IPS-18c (cell line): ENCODE data around the gene LLGL1.

ENCODE experiments used
- H3K4me3 ChIP-seq: 2 replicates; pipeline ENCODE4 v1.7.0; 2013; ENCODE audit warnings: low read depth, mild to moderate bottlenecking, low read length, moderate library complexity; ENCODE audit not compliant: insufficient read depth
- H3K9me3 ChIP-seq: one replicate; pipeline ENCODE4 v1.6.1; 2013; ENCODE audit warnings: mild to moderate bottlenecking, low read length, moderate library complexity; ENCODE audit not compliant: control insufficient read depth, insufficient read depth

LLGL1 gene

DNA sequence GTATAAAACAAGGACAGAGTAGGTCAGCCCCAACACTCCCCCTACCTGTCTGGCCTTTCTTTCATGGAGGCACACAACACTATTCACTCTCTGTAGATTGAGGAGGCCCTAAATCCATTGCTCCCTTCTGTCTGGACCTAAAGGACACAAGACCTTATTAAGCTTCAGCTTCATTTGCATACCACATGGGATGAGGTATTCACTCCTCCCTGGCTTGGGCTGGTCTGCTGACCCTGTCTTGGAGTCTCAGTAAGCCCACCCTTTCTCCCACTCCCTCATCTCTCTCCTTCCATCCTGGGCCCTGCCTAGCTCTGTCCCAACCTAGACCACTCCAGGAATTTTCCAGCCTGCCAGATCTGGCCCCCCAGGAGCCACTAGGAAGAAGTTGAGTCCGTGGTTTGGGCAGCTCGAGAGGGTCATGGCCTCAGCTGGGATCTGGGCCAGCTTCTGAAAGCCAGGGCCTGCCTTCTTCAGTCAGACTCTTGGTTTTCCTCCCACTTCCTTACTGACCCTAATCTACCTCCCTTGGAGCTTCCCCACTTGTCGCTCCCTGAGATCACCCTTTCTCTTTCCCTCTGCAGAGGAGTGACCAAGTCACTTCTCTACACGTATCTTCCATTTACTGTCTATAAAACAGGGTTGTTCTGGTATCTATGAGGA lies 6.5 kb upstream of the LLGL1 start:
- Histone ChIP-seq H3K4me3 (no peak overlapping the region), H3K9me3 (peaks cover 2% of the 10 kb centered on the region)

GRCh38 chr17:18224053-18224386 lies 1.4 kb upstream of the LLGL1 start:
- Histone ChIP-seq H3K9me3 (no peaks in the 10 kb centered on the region), H3K4me3 (peak overlapping the region; percentile 59; the same call in 1 of the 2 replicates)

GRCh38 chr17:18224387-18225120 lies 881 bp upstream of the LLGL1 start:
- Histone ChIP-seq H3K9me3 (no peaks in the 10 kb centered on the region), H3K4me3 (peak overlapping the region; percentile 59)

DNA sequence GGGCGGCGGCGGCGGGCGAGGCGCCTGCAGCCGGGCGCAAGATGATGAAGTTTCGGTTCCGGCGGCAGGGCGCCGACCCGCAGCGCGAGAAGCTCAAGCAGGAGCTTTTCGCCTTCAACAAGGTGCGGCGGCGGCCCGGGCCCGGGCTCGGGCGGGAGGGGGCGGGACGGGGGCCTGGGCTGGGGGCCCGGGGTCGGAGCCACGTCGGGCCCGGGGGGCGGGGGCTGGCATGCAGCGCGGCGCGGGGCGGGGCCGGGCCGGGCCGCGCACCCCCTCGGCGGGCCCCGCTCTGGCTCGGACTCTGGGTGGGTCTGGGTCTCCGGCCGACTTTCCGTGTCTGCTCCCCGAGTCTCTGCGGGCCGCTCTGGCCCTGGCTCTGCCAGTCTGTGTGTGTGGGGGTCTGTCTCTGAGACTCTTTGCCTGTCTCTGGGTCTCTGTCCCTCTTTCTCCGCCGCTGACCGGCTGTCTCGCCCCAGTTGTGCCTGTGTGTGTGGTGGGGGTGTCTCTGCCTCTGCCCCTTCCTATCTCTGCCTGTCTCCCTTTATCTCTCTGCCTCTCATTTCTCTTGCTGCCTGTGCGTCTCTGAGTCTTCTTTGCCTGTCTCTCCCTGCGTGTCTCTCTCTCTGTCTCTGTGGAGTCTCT lies 328 bp downstream of the LLGL1 start:
- Histone ChIP-seq H3K9me3 (no peaks in the 10 kb centered on the region), H3K4me3 (peak overlapping the region; percentile 93)

DNA sequence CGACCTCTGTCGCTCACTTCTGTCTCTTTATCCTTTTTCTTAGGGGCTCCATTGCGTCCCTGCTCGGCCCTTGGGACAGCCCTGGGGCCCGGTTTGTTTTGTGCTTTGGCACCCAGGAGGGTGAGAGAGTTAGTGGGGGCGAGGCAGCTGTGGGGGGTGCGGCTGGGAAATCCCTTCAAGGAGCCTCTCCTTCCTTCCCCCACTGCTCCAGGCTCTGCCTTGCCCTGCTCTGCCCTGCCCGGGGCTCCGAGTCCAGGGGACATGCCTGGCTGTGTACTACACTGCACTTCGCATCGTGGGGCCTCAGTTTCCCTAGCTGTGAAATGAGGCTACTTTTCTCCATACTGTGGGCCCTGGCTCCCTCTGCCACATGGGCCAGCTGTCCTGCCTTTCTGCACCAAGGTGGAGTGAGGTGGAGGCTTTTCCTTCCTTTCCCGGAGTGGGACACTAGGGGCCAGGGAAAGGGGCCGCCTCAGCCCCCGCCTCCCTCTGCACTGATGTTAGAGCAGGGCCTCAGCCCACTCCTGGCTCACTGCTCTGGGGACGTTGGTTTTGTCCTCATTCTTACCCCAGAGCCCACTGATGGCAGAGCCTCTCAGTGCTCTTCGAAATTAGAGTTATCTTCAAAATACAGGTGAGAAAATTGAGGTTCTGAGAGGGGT lies 980 bp downstream of the LLGL1 start:
- Histone ChIP-seq H3K9me3 (no peaks in the 10 kb centered on the region), H3K4me3 (peak overlapping the region; percentile 93)

- H3K9me3 ChIP-seq: no peaks in the 10 kb centered on the region
- no peak overlapping the region; the same call in 1 of the 2 replicates for H3K4me3 ChIP-seq
Observed at GRCh38 chr17:18227635-18228034, 2.2 kb downstream of the LLGL1 start.

DNA sequence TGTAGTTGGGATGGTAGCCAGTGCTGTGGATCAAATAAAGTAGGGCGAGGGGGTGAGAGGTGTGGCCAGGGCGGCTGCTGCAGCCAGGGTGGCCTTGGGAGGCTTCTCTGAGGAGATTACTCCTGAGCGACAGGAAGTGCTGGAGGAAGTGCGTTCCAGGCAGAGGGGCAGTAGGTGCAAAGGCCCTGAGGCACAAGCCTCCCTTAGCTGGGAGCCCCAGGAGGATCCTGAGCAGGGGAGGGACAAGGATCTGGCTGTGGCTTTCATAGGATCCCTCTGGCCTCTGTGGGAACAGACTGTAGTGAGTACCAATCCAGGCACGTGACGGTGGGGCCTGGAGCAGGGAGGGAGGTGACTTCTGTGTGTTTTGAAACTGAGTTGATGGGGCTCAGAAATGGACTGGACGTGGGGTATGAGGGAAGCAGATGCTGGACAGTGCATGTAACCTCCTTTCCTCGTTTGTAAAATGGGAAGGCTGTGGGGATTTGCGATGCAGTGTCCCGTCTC lies 2.8 kb downstream of the LLGL1 start:
- no peak overlapping the region for H3K4me3 ChIP-seq
- H3K9me3 ChIP-seq: no peaks in the 10 kb centered on the region

- H3K4me3 ChIP-seq: no peak overlapping the region
- H3K9me3 ChIP-seq: no peaks in the 10 kb centered on the region
Observed at GRCh38 chr17:18229254-18229653, 3.8 kb downstream of the LLGL1 start.

DNA sequence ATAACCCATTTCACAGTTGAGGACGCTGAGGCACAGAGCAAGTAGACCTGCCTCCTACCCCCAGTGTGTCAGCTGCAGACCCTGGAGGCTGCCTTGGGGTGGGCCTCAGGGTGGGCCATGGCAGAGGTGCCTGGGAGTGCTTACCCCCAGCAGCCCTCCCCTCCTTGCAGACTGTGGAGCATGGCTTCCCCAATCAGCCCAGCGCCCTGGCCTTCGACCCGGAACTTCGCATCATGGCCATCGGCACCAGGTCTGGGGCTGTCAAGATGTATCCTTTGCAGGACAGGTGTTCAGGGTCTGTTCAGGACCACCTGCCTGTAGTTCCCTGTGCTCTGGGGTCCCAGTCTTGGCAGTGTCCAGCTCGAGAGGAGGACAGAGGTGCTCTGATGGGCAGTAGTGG lies 4.3 kb downstream of the LLGL1 start:
- Histone ChIP-seq H3K4me3 (no peak overlapping the region), H3K9me3 (no peaks in the 10 kb centered on the region)

- H3K4me3 ChIP-seq: no peak overlapping the region
- H3K9me3 ChIP-seq: no peaks in the 10 kb centered on the region
Observed at GRCh38 chr17:18230288-18231141, 5.1 kb downstream of the LLGL1 start.

- Histone ChIP-seq H3K4me3 (no peak overlapping the region), H3K9me3 (no peaks in the 10 kb centered on the region)
Observed at GRCh38 chr17:18231164-18231563, 5.7 kb downstream of the LLGL1 start.

DNA sequence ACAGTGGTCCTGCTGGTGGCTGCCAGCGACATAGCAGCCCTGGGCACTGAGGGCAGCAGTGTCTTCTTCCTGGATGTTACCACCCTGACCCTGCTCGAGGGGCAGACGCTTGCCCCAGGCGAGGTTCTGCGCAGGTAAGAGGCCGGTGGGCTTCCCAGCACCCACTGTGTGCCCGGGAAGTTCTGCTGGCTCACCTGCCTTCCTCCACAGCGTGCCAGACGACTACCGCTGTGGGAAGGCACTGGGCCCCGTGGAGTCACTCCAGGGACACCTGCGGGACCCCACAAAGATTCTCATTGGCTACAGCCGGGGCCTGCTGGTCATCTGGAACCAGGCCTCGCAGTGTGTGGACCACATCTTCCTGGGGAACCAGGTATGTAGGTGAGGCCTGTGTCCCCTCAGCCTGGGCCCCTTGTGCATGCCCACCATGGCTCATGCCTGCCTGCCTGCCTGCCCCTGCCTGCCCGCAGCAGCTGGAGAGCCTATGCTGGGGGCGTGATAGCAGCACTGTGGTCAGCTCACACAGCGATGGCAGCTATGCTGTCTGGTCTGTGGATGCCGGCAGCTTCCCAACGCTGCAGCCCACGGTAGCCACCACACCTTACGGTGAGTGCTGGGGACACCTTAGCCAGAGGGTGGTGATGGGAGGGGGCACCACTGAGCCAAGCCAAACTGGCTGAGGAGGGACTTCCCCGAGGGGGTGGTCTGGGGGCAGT lies 8.5 kb downstream of the LLGL1 start:
- Histone ChIP-seq H3K9me3 (no peaks in the 10 kb centered on the region), H3K4me3 (no peak overlapping the region)

- Histone ChIP-seq H3K9me3 (no peaks in the 10 kb centered on the region), H3K4me3 (no peak overlapping the region)
Observed at GRCh38 chr17:18234853-18235380, 9.5 kb downstream of the LLGL1 start.

- Histone ChIP-seq H3K9me3 (no peaks in the 10 kb centered on the region), H3K4me3 (no peak overlapping the region)
Observed at GRCh38 chr17:18235743-18236256, 10.4 kb downstream of the LLGL1 start.

DNA sequence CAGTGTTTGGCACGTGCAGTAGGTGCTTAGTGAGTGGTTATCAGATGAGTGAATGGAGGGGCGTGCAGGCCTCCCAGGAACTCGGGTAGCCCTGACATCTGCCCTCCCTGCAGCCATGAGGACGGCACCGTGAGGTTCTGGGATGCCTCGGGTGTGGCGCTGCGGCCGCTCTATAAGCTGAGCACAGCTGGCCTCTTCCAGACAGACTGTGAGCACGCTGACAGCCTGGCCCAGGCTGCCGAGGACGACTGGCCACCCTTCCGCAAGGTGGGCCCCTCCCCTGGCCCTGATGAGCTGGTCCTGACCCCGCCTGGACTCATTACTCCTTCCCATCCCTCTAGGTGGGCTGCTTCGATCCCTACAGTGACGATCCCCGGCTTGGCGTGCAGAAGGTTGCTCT lies 11.1 kb downstream of the LLGL1 start:
- no peak overlapping the region for H3K4me3 ChIP-seq
- H3K9me3 ChIP-seq: no peaks in the 10 kb centered on the region

DNA sequence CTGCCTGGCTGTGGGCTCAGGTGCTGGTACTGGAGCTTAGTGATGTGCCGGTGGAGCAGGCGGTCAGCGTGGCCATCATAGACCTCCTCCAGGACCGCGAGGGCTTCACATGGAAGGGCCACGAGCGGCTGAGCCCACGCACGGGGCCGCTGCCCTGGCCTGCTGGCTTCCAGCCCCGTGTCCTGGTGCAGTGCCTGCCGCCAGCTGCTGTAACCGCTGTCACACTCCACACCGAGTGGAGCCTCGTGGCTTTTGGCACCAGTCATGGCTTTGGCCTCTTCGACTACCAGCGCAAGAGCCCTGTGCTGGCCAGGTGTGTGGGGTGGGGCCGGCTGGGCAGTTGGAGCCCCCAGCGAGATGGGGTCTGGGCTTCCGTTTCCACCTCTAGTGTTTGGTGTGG lies 12.0 kb downstream of the LLGL1 start:
- Histone ChIP-seq H3K9me3 (no peaks in the 10 kb centered on the region), H3K4me3 (no peak overlapping the region)
